ENCODE measurements around the gene FUT3. TPM values are rescaled to one million over a fixed set of nuclear protein-coding genes. Genes with fewer than 3 reads are reported as not detected.

The FUT3 gene
- 0.12 to 0.15 TPM in 2 of 5 replicates, not detected in the others for total RNA-seq (2022; extraction: Qiagen RNA extraction; ENCODE audit: low read depth)

DNA sequence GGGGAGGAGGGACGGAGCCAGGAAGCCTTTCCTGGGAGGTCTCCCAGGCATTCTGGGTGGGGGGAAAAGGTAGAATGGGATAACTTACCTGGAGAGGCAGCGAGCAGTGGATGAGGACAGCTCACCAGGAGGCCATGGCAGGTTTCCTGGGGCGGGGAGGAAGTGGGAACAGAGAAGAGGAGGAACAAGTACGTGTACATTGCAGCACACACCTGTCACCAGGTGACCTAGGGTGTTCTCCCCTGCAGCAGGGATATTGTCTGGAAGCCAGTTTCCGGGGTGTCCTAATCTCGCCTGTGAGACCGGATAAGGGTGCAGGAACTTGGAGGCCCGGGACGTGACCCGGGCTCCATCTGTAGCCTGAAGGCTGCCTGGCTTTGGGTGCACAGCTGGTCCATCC, at the start of gene FUT3:
Gene FUT3, minus strand, starts transcription at position 148 of the 400 bp plus-strand sequence.

GRCh38 chr19:5839065-5840017, 11.9 kb downstream of the FUT3 start, which contains the start of gene FUT6:
Gene FUT6, minus strand, starts transcription at chr19:5839702. Its CDS starts 7,135 bp downstream, at chr19:5832567.

DNA sequence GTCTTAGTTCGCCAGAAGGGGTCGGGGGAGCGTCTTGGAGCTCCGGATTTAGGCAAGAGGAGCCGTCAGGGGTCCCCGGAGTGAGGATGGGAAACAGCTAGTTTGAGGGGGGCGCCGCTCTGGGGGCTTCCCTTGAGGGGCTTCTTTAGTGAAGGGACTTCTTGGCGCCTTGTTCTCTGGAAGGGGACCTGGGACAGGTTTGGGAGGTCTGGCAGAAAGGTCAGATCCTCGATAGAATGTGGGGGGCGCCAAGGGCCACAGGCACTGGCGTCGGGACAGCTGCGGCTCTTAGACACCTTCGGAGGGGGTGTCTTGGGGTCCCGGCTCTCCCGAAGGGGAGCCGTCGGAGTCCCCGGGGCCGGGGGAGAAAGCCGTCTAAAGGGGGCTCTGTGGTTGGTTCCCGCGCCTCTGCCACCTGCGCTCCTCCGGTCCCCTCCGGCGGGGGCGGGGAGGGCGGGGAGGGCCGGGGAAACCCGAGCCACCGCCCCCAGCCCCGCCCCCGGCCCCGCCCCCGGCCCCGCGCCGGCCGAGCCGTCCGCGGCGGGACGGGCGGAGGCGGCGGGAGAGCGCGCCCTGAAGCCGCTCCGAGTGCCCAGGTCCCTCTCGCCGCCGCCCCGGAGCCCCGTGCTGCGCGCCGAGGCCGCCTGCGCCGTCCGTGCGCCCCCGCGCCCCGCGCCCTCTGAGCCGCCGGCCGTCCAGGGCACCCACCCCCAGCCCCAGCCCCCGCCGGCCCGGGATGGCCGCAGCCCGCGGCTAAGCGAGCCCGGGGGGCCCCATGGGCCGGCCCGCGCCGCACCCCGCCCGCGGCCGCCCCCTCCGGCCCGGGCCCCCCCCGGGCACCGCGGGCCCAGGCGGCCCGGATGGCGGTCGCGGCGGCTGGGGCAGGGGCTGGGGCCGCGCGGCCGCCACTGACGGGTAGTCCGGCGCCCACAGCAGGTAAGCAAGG, 46.5 kb downstream of the FUT3 start, which contains the start of gene NRTN:
Gene NRTN, plus strand, starts transcription at position 552 of the 946 bp plus-strand sequence. CDS start 19,099 bp downstream, outside the sequence.

Other genes with a start within 250 kb of the FUT3 start
- 26.6 to 43.7 TPM (median 37.3 TPM) in 5 replicates for gene SAFB2, start 228.7 kb downstream of the FUT3 start, total RNA-seq (2022; extraction: Qiagen RNA extraction; ENCODE audit: low read depth)
- gene SAFB, start 228.4 kb downstream of the FUT3 start, total RNA-seq (2022; extraction: Qiagen RNA extraction; ENCODE audit: low read depth) = 53.9 to 60.1 TPM (median 57.1 TPM) in 5 replicates
- 45.1 to 70.1 TPM (median 66.8 TPM) in 5 replicates for gene MICOS13, start 170.9 kb downstream of the FUT3 start, total RNA-seq (2022; extraction: Qiagen RNA extraction; ENCODE audit: low read depth)
- gene HSD11B1L, start 170.4 kb downstream of the FUT3 start, total RNA-seq (2022; extraction: Qiagen RNA extraction; ENCODE audit: low read depth) = 2.8 to 5.2 TPM (median 4.5 TPM) in 5 replicates
- gene RPL36, start 161.2 kb downstream of the FUT3 start, total RNA-seq (2022; extraction: Qiagen RNA extraction; ENCODE audit: low read depth) = 735 to 913 TPM (median 777 TPM) in 5 replicates
- 44.8 to 62.0 TPM (median 59.6 TPM) in 5 replicates for gene LONP1, start 131.3 kb downstream of the FUT3 start, total RNA-seq (2022; extraction: Qiagen RNA extraction; ENCODE audit: low read depth)
- gene CATSPERD, start 130.8 kb downstream of the FUT3 start, total RNA-seq (2022; extraction: Qiagen RNA extraction; ENCODE audit: low read depth) = not detected in 5 replicates
- 1.7 to 3.5 TPM (median 2.5 TPM) in 5 replicates for gene PRR22, start 66.7 kb downstream of the FUT3 start, total RNA-seq (2022; extraction: Qiagen RNA extraction; ENCODE audit: low read depth)
- gene DUS3L, start 60.3 kb downstream of the FUT3 start, total RNA-seq (2022; extraction: Qiagen RNA extraction; ENCODE audit: low read depth) = 28.4 to 34.0 TPM (median 31.9 TPM) in 5 replicates
- 0.37 to 0.89 TPM (median 0.58 TPM) in 5 replicates for gene NRTN, start 46.4 kb downstream of the FUT3 start, total RNA-seq (2022; extraction: Qiagen RNA extraction; ENCODE audit: low read depth)
- gene FUT6, start 11.7 kb downstream of the FUT3 start, total RNA-seq (2022; extraction: Qiagen RNA extraction; ENCODE audit: low read depth) = not detected in 5 replicates
- not detected in 5 replicates for gene FUT5, start 19.1 kb upstream of the FUT3 start, total RNA-seq (2022; extraction: Qiagen RNA extraction; ENCODE audit: low read depth)
- gene NDUFA11, start 52.3 kb upstream of the FUT3 start, total RNA-seq (2022; extraction: Qiagen RNA extraction; ENCODE audit: low read depth) = 204 to 303 TPM (median 278 TPM) in 5 replicates
- 0.29 to 0.79 TPM (median 0.41 TPM) in 5 replicates for gene VMAC, start 53.4 kb upstream of the FUT3 start, total RNA-seq (2022; extraction: Qiagen RNA extraction; ENCODE audit: low read depth)
- 0.59 to 1.3 TPM (median 0.92 TPM) in 5 replicates for gene CAPS, start 62.8 kb upstream of the FUT3 start, total RNA-seq (2022; extraction: Qiagen RNA extraction; ENCODE audit: low read depth)
- 38.1 to 44.7 TPM (median 43.9 TPM) in 5 replicates for gene RANBP3, start 126.7 kb upstream of the FUT3 start, total RNA-seq (2022; extraction: Qiagen RNA extraction; ENCODE audit: low read depth)

All from A549 treated with RU486 at 1 μM for 4 hours (cell line).